ENCODE data around the gene UPF1. TPM values are rescaled to one million over a fixed set of nuclear protein-coding genes. Genes with fewer than 3 reads are reported as not detected.
"Not testable (repeated sequence)": the region's sequence is repeated elsewhere in the genome, so short reads cannot be mapped to it uniquely, and the experiment has no call there.

The UPF1 gene
- total RNA-seq, 1 donor from 2014 or later = 46.5 TPM

DNA sequence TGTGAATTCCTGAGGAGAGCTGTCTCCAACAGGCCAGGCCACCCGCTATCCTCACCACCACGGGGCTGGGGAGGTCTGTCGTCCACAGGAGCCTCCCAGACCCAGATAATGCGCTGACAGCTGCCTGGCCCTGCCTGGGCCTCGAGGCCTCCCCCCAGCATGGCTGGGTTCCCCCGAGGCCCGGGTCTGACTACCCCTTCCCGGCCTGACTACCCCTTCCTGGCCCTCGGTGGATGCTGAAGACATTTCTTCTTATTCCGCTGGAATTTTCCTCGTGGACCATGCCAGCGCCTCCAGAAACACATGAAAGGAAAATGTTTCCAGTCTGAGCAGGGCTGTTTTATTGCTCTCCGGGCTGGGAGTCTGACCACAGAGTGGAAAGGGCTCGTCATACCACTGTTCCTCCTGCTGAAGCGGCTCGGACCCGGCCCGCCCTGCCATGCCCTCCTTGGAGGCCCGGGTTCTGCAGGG, 23.9 kb upstream of the UPF1 start:
- no peak for DNase-seq (ENCODE audit: low read depth)
- TF ChIP-seq, protein P1, sequence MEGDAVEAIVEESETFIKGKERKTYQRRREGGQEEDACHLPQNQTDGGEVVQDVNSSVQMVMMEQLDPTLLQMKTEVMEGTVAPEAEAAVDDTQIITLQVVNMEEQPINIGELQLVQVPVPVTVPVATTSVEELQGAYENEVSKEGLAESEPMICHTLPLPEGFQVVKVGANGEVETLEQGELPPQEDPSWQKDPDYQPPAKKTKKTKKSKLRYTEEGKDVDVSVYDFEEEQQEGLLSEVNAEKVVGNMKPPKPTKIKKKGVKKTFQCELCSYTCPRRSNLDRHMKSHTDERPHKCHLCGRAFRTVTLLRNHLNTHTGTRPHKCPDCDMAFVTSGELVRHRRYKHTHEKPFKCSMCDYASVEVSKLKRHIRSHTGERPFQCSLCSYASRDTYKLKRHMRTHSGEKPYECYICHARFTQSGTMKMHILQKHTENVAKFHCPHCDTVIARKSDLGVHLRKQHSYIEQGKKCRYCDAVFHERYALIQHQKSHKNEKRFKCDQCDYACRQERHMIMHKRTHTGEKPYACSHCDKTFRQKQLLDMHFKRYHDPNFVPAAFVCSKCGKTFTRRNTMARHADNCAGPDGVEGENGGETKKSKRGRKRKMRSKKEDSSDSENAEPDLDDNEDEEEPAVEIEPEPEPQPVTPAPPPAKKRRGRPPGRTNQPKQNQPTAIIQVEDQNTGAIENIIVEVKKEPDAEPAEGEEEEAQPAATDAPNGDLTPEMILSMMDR (conservative IDR thresholded peaks at IDR 0.05; ENCODE audit: low read depth, low read length) = no peak
- no peak overlapping the region for H3K4me3 ChIP-seq (ENCODE audit: low read depth, low read length)

DNA sequence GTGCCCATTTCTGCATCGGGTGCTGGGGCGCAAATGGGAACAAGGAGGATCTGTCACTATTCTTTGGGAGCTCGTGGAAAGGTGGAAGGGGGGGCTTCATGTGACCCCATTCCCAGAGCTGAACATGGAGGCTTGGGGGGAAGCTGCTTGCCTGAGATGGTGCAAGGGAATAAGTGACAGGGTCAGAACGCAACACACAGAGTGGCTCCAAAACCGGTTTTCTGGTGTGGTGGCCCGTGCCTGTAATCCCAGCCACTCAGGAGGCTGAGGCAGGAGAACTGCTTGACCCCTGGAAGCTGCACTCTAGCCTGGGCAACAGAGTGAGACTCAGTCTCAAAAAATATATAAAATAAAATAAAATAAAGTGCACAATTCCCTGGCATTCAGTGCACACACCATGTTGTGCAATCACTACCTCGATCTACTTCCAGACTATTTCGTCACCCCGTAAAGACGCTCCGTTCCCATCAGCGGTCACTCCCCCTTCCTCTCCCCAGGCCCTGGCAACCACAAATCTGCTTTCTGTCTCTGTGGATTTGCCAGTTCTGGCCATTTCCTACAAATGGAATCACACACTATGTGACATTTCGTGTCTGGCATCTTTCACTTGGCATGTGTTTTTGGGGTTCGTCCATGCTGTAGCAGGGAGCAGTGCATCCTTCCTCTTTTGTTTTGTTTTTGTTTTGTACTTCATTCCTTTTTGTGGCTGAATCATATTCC, 22.4 kb upstream of the UPF1 start:
- TF ChIP-seq, protein P1 (conservative IDR thresholded peaks at IDR 0.05; ENCODE audit: low read depth, low read length) = no peak
- DNase-seq (ENCODE audit: low read depth) = no peak

DNA sequence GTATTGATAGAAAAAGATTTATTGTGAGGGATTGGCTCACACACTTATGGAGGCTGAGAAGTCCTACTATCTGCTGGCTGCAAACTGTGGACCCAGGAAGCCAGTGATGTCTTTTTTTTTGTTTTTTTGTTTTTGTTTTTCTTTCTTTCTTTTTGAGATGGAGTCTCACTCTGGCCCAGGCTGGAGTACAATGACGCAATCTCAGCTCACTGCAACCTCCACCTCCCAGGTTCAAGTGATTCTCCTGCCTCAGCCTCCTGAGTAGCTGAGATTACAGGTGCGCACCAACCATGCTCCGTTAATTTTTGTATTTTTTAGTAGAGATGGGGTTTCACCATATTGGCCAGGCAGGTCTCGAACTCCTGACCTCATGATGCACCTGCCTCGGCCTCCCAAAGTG, 20.1 kb upstream of the UPF1 start:
- not testable (repeated sequence) for H3K4me3 ChIP-seq (ENCODE audit: low read depth, low read length); DNase-seq (ENCODE audit: low read depth)

More for the DNA sequence above, 22.4 kb upstream of the UPF1 start:
- no peak overlapping the region for H3K4me3 ChIP-seq (ENCODE audit: low read depth, low read length)

DNA sequence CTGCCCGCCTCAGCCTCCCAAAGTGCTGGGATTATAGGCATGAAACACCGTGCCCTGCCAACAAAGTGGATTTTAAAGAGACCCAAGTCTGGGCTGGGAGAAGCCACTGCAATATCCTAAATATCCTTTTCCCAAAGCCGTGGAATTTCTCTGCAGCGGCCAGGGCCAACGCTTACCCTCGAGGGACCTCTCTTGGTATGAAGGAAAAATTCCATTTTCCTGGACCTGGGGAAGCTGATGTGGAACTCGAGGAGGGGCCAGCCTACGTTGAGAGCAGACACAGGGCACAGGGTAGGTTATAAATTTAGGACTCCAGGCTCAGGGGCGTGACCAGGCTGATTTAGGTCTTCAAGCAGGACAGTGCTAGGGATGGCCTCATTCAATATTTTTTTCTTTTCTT, 17.7 kb upstream of the UPF1 start:
- no peak for DNase-seq (ENCODE audit: low read depth)
- TF ChIP-seq, protein P1 (conservative IDR thresholded peaks at IDR 0.05; ENCODE audit: low read depth, low read length) = no peak
- H3K4me3 ChIP-seq (ENCODE audit: low read depth, low read length) = no peak overlapping the region

DNA sequence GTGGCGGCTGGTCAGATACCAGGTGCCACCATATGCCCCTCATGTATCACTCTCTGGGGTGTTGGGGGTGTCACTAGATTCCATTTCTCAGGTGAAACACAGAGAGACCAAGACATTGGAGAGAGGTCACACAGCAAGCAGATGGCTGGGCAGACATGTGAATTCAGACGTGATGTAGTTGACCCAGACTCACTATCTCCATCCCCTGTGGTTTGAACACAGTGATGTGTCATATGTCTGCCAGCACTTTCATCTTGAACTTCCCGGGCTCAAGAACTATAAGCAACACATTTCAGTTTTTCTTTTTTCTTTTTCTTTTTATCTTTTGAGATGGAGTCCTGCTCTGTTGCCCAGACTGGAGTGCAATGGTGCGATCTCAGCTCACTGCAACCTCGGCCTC, 16.1 kb upstream of the UPF1 start:
- H3K4me3 ChIP-seq (ENCODE audit: low read depth, low read length) = no peak overlapping the region
- DNase-seq (ENCODE audit: low read depth) = no peak
- TF ChIP-seq, protein P1 (conservative IDR thresholded peaks at IDR 0.05; ENCODE audit: low read depth, low read length) = no peak

DNA sequence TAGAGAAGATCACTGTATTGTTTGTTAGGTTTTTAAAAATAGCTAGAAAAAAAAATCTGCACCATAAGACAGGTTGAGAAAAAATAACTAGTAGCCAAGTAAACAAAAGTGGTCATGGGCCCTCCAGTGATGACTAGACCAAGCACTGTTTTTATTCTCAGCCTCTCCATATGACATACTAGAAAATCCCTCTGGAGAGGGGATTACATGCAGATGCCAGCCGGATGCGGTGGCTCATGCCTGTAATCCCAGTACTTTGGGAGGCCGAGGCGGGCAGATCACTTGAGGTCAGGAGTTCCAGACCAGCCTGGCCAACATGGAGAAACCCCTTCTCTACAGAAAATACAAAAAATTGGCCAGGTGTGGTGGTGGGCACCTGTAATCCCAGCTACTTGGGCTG, 15.1 kb upstream of the UPF1 start:
- DNase-seq (ENCODE audit: low read depth) = not testable (repeated sequence)

DNA sequence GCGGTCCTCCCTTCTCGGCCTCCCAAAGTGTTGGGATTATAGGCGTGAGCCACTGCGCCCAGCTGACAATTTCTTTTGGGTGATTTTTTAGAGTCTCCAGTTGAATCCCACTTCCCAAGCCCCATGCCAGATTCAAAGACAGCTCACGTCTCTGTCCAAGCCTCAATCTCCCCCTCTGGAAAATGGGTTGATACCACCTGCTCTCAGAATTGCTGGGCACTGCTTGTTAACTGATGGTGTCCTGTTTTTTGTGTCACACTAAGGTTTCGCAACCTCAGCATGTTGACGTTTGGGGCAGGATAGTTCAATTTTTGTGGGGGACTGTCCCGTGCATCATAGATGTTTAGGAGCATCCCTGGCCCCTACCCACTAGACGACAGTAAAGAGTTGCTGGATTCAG, 14.2 kb upstream of the UPF1 start:
- TF ChIP-seq, protein P1 (conservative IDR thresholded peaks at IDR 0.05; ENCODE audit: low read depth, low read length) = no peak
- no peak for DNase-seq (ENCODE audit: low read depth)
- no peak overlapping the region for H3K4me3 ChIP-seq (ENCODE audit: low read depth, low read length)

More for the DNA sequence above, 15.1 kb upstream of the UPF1 start:
- H3K4me3 ChIP-seq (ENCODE audit: low read depth, low read length) = not testable (repeated sequence)

DNA sequence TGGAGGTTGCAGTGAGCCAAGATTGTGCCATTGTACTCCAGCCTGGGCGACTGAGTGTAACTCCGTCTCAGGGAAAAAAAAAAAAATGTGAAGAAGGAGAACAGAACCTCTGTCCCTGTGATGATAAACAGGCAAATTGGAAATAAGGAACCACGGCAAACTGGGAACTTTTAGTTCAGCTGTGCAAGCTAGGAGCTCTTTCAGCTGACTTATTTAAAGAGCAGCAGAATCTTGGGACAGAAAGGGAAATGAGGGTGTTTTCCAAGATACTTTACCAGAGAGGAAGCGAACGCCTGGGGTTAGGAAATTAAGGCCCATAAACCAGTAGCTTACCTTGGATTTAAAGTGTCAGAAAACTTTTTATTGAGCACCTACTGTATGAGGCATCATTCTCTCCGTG, 3.0 kb upstream of the UPF1 start:
- no peak overlapping the region for H3K4me3 ChIP-seq (ENCODE audit: low read depth, low read length)
- TF ChIP-seq, protein P1 (conservative IDR thresholded peaks at IDR 0.05; ENCODE audit: low read depth, low read length) = no peak
- DNase-seq (ENCODE audit: low read depth) = no peak
